GM12873 (cell line): ENCODE data around the gene CROCC2.

Experiments
- CTCF ChIP-seq: IDR thresholded peaks from 2 replicates; pipeline ENCODE4 v1.5.1; 2012; ENCODE audit warnings: low read depth, mild to moderate bottlenecking, moderate library complexity, low read length, control low read depth; ENCODE audit not compliant: insufficient read depth; ENCODE audit errors: missing control alignments

The CROCC2 gene

GRCh38 chr2:240895656-240896388 lies 10.3 kb upstream of the CROCC2 start, which contains the start of gene MAB21L4:
Gene MAB21L4, minus strand, starts transcription at chr2:240896156. Its CDS starts 159 bp downstream, at chr2:240895997.
- TF ChIP-seq CTCF: no peak

- TF ChIP-seq CTCF: no peak
Observed at GRCh38 chr2:240896394-240896793, 9.7 kb upstream of the CROCC2 start.

GRCh38 chr2:240896871-240897692 lies 9.1 kb upstream of the CROCC2 start:
- TF ChIP-seq CTCF: no peak

GRCh38 chr2:240898108-240898730 lies 7.9 kb upstream of the CROCC2 start:
- TF ChIP-seq CTCF: no peak

- no peak for TF ChIP-seq CTCF
Observed at GRCh38 chr2:240898731-240899467, 7.2 kb upstream of the CROCC2 start.

- no peak for TF ChIP-seq CTCF
Observed at GRCh38 chr2:240899468-240899865, 6.7 kb upstream of the CROCC2 start.
